GM21390 (cell line): ENCODE results near the gene COL19A1.

Experiments used
- ATAC-seq: cut with Tn5 transposase; IDR thresholded peaks from one replicate; pipeline ENCODE4 v1.9.1; 2021; ENCODE audit not compliant: unreplicated experiment

Gene COL19A1

DNA sequence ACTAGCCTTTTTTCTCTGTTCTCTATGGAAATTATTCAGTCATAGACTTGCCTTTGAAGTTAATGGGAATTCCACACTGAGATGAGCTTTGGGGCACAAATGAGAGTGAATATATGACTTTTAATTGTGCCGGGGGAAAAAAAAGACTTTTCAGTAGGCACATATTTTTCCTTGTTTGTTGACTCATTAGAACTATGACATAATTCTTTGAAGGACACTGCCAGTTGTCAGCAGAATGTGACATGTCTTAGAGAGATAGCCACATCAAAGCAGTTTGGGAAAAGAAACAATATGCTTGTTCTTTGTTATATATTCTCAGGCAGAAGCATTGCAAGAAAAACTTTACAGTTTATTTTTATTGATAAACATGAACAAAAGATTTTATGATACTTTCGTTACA lies 298.2 kb downstream of the COL19A1 start:
- no peak for ATAC-seq

DNA sequence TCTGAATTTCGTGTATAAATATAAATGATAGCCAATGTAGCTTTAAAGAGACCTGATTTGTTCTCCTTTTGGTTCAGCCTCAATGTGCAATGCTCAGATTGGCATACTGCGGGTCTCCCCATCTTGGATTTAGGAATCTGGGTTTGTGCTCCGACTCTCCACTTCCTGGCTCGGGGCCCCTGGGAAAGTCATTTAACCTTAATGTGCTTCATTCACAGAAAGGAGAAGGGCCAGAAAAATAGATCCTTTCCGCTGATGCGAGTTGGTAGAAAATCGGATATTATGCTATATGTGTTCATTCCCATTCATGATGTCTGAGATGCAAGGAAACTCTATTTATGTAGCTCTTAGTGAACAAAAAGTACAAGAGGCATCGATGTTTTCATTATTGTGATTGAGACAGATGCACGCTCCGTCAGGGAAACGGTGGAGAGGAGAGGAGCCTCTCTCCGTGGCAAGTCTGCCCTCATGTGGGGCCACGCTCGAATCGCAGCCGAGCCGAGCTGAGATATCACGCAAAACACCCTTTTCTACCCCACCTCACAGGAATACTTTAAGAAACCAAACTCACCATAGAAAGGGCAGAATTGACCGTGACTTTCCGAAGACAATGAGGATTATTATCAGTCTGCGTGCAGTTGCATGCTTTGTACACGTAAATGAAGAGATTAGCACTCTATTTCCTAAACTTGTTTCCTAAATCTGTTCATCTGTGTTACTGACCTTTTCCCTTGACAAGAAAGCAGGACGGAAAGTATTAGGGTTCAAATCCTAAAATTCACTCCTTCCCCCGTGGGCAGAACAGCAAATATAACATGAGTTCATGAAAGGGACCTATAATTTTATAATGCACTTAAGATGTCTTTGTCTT lies 300.0 kb downstream of the COL19A1 start:
- peak; percentile 88 for ATAC-seq

GRCh38 chr6:70168681-70169377 lies 302.5 kb downstream of the COL19A1 start:
- ATAC-seq: no peak

GRCh38 chr6:70171236-70171635 lies 304.9 kb downstream of the COL19A1 start:
- ATAC-seq: no peak

DNA sequence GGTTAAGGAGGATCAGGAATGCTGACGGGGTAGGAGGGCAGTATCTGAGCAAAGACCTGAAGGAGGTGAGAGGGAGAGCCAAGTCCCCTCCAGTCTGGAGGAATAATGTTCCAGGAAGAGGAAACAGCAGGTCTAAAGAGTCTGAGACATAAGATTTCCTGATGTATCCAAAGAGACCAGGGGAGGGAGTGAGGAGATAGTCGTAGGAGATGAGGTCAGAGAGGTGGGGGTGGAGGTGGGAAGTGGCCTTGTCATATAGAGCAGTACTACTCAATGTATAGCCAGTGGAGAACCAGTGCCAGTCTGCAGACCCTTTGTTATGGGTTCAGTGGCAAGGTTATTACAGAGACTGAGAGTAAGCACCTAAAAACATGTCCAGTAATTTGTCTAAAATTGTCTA lies 305.9 kb downstream of the COL19A1 start:
- ATAC-seq: no peak

DNA sequence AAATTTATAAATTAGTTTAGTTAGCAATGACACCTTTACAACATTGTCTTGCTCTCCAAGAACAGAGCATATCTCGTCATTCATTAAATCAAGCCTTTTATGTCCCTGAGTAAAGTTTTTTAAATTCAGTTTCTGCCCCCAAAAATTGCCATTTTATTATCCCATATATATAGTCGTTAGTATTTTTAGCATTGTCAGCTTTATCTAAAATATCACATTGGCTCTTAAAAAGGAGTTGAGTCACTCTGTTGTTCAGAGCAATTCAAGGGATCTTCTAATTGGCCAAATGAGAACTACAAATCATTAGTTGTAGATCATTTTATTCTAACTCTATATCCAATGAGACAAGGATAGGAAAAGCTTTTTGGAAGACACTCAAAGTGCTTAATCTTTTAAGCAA lies 309.4 kb downstream of the COL19A1 start:
- ATAC-seq: no peak

DNA sequence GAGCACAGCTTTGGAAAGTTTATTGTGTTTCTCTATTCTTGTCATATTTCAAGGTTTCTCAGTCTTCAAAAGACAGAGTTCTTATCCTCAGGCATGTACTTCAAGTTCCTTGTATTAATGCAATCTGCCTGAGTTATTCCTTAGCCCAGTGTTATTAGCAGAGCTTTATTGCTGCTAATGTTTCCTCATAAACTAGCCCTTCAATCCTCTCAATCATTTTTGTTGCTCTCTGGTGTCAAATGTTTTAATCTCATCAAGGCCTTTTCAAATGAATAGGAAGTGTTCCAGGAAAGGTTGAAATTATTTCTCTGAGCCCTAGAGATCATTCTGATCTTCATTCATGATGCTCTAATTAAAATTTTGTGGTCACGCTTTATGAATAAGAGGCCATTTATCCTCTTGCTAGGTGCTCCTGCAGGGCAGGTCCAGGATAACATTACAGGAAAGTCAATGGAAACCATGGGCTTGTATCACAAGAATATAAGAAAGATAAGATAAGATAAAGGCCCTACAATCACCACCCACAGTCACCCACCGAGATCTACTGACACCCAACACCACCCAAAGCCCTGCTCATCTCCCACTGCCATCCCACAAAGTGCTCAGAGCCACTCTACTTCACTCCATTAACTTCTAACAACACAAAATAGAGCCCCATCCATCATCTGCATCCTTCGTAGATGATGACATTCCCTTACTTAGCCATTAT lies 310.6 kb downstream of the COL19A1 start:
- no peak for ATAC-seq

DNA sequence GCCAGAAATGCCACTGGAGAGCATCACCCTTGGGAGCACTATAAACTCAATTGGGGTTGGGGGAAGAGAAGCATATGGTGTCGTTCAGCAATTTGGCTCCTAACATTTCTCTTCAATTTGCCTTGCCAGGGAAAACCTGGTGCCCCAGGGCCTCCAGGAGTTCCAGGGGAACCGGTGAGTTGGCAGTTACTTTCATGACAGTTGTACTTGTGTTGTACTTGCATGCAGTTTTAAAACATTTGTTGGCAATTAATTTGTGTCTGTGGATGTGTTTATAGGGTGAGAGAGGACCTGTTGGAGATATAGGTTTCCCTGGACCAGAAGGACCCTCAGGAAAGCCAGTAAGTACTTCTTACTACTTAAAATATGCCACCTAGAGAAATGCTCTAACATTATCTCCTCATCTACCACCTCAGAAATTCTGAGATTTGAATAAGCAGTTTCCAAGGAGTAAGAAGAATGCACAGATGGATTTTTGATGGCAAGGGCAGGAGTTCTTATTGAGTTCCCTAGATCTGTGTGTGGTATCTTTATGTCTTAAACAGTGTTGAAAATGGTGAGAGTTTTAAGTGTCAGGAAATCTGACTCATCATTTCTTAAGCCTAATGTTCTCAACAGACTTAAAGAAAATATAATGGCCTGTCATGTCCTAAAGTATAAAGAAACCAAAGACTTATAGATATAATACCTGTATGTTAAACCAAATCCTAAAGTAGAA lies 314.0 kb downstream of the COL19A1 start:
- ATAC-seq: peak; percentile 20

DNA sequence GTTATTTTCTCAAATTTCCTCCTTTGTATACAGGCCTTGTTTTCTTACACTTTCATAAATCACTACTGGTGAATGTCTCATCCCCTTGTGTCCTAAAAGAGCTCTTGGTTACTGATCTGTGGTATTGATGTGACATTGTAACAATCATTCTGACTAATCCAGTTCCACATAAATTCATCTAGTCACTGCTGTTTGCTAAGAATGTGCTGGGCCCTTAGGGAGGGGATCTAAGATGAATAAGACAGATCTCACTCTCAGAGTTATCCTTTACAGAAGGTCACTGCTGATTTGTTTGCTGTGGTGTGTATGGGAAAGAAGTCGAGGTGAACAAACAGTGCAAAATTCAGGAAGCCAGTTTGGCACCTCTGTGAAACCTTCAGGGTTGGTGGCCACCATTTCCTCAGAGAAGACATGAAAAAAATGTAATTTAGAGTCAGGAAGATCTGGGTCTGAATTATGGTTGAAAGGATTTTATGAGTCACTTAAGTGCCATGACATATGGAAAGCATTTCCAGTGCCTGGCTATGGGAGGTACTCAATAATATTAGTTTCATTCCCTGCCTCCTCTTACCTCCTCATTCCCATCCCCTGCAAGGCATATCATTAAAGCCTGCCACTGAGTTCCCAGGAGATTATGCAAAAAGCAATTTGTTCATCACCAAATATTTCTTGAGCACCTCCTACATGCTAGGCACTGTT lies 314.7 kb downstream of the COL19A1 start:
- ATAC-seq: peak; percentile 63

- ATAC-seq: no peak
Measured at GRCh38 chr6:70183538-70183937, 317.2 kb downstream of the COL19A1 start.

GRCh38 chr6:70184723-70185122 lies 318.4 kb downstream of the COL19A1 start:
- ATAC-seq: no peak

- ATAC-seq: no peak
Measured at GRCh38 chr6:70186461-70186860, 320.1 kb downstream of the COL19A1 start.

DNA sequence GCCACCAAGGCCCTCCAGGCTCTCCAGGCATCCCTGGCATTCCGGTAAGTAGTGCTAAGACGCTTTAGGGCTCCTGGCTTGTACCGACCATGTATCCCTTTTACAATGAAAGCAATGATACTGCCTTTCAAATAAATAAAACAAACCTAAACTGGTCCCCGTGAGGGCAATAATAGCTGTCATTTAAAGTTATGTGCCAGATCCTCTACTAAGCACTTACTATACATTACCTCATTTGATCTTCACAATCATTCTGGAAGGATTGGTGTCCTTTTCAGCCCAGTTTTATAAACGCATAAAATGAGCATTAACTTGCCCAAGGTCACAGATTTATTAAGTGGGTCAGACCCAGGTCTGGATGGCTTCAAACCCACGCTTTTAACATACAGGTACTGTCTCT lies 321.8 kb downstream of the COL19A1 start:
- ATAC-seq: no peak

DNA sequence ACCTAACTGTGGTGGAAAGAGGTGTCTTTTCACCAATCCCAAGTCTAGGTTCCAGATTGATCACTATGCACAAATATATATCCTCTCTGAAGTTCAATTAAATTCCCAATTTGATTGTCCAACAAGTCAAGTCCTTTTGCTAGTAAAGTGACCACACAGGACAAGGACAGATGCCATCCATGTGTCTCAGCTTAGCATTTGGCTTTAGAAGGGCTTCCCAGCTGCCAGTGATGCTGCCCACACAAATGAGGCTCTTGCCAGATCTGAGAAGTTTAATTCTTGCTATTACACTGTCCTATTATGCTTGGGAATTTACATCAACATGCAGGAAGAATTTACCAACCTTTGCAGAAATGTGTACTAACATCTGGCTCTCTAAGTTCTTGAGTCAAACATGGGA lies 328.1 kb downstream of the COL19A1 start:
- ATAC-seq: no peak

DNA sequence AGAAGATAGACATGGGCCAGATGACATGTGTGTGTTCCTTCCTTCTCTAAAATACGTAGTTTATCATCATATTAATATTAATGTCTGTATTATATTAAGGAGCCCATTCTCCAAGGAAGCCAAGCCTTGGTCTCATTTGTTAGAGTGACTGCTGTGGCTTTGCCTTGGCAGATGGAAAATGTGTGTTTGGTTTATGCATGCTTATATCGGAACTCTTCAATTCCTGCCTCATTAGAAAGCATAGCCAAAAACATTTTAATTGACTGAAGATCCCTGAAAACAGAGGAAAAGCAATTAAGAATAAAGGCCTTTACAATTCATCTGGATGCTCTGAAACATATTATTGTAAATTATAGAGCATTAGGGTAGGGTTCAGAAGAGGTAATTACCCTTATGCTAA lies 330.2 kb downstream of the COL19A1 start:
- ATAC-seq: no peak

- ATAC-seq: no peak
Measured at GRCh38 chr6:70198785-70199184, 332.4 kb downstream of the COL19A1 start.

DNA sequence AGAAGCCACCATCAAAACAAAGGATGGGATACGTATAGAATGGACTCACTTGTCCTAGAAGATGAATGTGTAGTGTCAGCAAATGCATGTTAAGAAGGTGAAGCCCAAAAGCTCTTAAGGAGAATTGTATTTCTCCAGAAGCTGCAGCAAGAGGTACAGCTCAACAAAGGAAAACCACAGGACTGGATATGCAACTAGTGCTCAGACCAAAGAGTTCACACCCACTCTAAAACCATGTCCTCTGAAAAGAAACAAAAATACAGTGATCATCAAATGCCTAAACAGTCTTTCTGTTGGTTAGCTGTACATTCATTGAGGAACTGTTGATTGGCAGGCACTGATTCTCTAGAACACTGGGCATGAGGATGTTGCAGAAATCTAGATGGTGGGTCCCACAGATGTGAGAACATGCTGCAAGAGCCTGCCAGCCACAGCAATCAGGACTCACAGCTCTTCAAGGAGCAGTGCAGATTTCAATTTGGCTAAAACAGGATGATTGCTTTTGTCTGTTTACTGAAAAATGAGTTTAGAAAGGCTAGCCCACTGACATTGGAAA lies 342.0 kb downstream of the COL19A1 start:
- no peak for ATAC-seq

DNA sequence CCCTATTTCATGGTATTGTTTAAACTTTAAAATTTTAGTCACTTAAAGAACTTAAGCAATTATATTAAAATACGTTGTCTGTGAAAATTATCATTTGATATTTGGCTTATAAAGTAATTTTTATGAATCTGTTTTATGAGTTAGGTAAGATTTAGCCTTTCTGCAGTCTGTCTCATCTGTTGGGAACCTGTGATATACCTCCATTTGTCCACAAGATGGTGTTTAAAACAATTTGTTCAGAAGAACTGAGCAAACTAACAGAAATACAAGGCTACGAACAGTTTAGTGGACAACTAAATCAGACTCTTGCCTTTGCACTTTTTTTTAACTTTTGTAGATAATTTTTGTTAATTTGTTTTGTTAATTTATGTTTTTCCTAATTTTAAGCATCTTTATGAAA lies 344.1 kb downstream of the COL19A1 start:
- ATAC-seq: no peak

DNA sequence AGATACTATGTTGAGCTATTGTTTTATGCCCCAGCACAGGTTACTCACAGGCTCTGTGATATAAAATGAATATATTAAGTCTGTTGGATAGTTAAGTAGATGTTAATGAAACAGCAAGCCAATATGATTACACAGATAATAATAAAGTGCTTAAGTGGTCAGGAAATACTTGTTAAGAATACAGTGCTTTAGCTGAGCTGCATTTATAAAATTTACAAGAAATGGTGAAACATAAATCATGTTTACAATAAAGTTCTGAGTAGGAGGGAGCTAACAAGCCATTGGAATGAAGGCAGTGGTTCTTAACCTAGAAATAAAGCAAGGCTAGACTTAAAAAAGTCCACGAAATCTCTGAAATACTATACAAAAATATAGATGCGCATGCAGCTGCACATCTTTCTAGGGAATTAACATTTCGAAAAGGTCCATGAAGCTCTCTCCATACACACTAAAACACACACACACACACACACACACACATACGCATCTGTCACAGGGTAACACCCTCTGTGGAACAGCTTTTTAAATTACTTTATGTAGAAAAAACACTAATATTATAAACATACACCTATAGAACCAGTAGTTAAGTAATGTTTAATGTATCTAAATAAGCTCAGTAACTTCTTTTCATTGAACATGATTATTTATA lies 349.2 kb downstream of the COL19A1 start:
- ATAC-seq: no peak

- no peak for ATAC-seq
Measured at GRCh38 chr6:70216767-70217166, 350.4 kb downstream of the COL19A1 start.
